CD4-positive, alpha-beta T cell treated with Interleukin-17A for 1 hour (primary cell): Measurements from ENCODE around the gene PPIP5K2.

Experiments used
- DNase-seq: peaks from one replicate; pipeline ENCODE4 v3.0.0-alpha.2; 2020

PPIP5K2 gene

GRCh38 chr5:103255691-103256090 lies 135.6 kb downstream of the PPIP5K2 start:
- DNase-seq, result no peak

- DNase-seq, result no peak
These were observed 136.1 kb downstream of the PPIP5K2 start for GRCh38 chr5:103256178-103256577.

GRCh38 chr5:103258368-103258956 lies 138.4 kb downstream of the PPIP5K2 start, which contains the start of gene MACIR:
TSS of gene MACIR (plus strand) at chr5:103258763. CDS start at chr5:103275920, 17,157 bp downstream.
- peak; percentile 95 for DNase-seq

- peak; percentile 62 for DNase-seq
These were observed 139.0 kb downstream of the PPIP5K2 start for GRCh38 chr5:103258957-103259704.

- peak; percentile 9 for DNase-seq
These were observed 139.7 kb downstream of the PPIP5K2 start for GRCh38 chr5:103259705-103260355.

GRCh38 chr5:103260951-103261350 lies 140.8 kb downstream of the PPIP5K2 start:
- no peak for DNase-seq
